ENCODE measurements around the gene CASZ1.
A peak's percentile ranks its signal among the peaks of the same experiment; 100 is the strongest.

CASZ1 gene

GRCh38 chr1:10739589-10739988, 56.9 kb downstream of the CASZ1 start:
- no peak overlapping the region for H3K9ac ChIP-seq (ENCODE audit: low read length in 5 of 5)
- H3K4me3 ChIP-seq (ENCODE audit: low read depth in 1 of 5, low read length in 5 of 5) = no peak overlapping the region
- H3K9me3 ChIP-seq (ENCODE audit: control insufficient read depth in 5 of 5, low read length in 5 of 5) = no peaks in the 10 kb centered on the region
- H3K36me3 ChIP-seq (ENCODE audit: control insufficient read depth in 5 of 5, insufficient read depth in 5 of 5, low read length in 5 of 5) = no peaks in the 10 kb centered on the region
- H3K4me1 ChIP-seq (ENCODE audit: control insufficient read depth in 5 of 5, insufficient read depth in 5 of 5, low read length in 5 of 5) = peaks cover 0 to 25% (median 5%) of the 10 kb centered on the region in 5 donors
- peaks cover 11 to 36% (median 24%) of the 10 kb centered on the region in 5 donors for H3K27me3 ChIP-seq (ENCODE audit: control insufficient read depth in 5 of 5, insufficient read depth in 4 of 5, low read length in 5 of 5)
- no peak overlapping the region for H3K27ac ChIP-seq (ENCODE audit: low read depth, low read length)

GRCh38 chr1:10738061-10739058, 58.1 kb downstream of the CASZ1 start:
- no peak overlapping the region for H3K27ac ChIP-seq (ENCODE audit: low read depth, low read length)
- no peaks in the 10 kb centered on the region for H3K36me3 ChIP-seq (ENCODE audit: control insufficient read depth in 5 of 5, insufficient read depth in 5 of 5, low read length in 5 of 5)
- no peak overlapping the region for H3K4me3 ChIP-seq (ENCODE audit: low read depth in 1 of 5, low read length in 5 of 5)
- H3K27me3 ChIP-seq (ENCODE audit: control insufficient read depth in 5 of 5, insufficient read depth in 4 of 5, low read length in 5 of 5) = peaks cover 11 to 45% (median 30%) of the 10 kb centered on the region in 5 donors
- H3K4me1 ChIP-seq (ENCODE audit: control insufficient read depth in 5 of 5, insufficient read depth in 5 of 5, low read length in 5 of 5) = peaks cover 0 to 25% (median 5%) of the 10 kb centered on the region in 5 donors
- no peak overlapping the region for H3K9ac ChIP-seq (ENCODE audit: low read length in 5 of 5)
- no peaks in the 10 kb centered on the region for H3K9me3 ChIP-seq (ENCODE audit: control insufficient read depth in 5 of 5, low read length in 5 of 5)

GRCh38 chr1:10737651-10738050, 58.8 kb downstream of the CASZ1 start:
- Histone ChIP-seq H3K9ac (ENCODE audit: low read length in 5 of 5) (no peak overlapping the region), H3K4me1 (ENCODE audit: control insufficient read depth in 5 of 5, insufficient read depth in 5 of 5, low read length in 5 of 5) (peaks cover 0 to 20% (median 5%) of the 10 kb centered on the region in 5 donors), H3K4me3 (ENCODE audit: low read depth in 1 of 5, low read length in 5 of 5) (no peak overlapping the region), H3K27ac (ENCODE audit: low read depth, low read length) (no peak overlapping the region), H3K9me3 (ENCODE audit: control insufficient read depth in 5 of 5, low read length in 5 of 5) (no peaks in the 10 kb centered on the region), H3K27me3 (ENCODE audit: control insufficient read depth in 5 of 5, insufficient read depth in 4 of 5, low read length in 5 of 5) (peaks cover 13 to 44% (median 34%) of the 10 kb centered on the region in 5 donors), H3K36me3 (ENCODE audit: control insufficient read depth in 5 of 5, insufficient read depth in 5 of 5, low read length in 5 of 5) (no peaks in the 10 kb centered on the region)

- H3K9me3 ChIP-seq (ENCODE audit: control insufficient read depth in 5 of 5, low read length in 5 of 5) = no peaks in the 10 kb centered on the region
- peaks cover 0 to 20% (median 5%) of the 10 kb centered on the region in 5 donors for H3K4me1 ChIP-seq (ENCODE audit: control insufficient read depth in 5 of 5, insufficient read depth in 5 of 5, low read length in 5 of 5)
- no peak overlapping the region for H3K9ac ChIP-seq (ENCODE audit: low read length in 5 of 5)
- H3K4me3 ChIP-seq (ENCODE audit: low read depth in 1 of 5, low read length in 5 of 5) = peak overlapping the region in 1 of 5 donors; percentile 26
- H3K27ac ChIP-seq (ENCODE audit: low read depth, low read length) = no peak overlapping the region
- H3K36me3 ChIP-seq (ENCODE audit: control insufficient read depth in 5 of 5, insufficient read depth in 5 of 5, low read length in 5 of 5) = no peaks in the 10 kb centered on the region
- peaks cover 14 to 44% (median 34%) of the 10 kb centered on the region in 5 donors for H3K27me3 ChIP-seq (ENCODE audit: control insufficient read depth in 5 of 5, insufficient read depth in 4 of 5, low read length in 5 of 5)
These were observed 59.5 kb downstream of the CASZ1 start for GRCh38 chr1:10736634-10737586.

GRCh38 chr1:10735563-10736305, 60.7 kb downstream of the CASZ1 start:
- Histone ChIP-seq H3K27ac (ENCODE audit: low read depth, low read length) (no peak overlapping the region), H3K9me3 (ENCODE audit: control insufficient read depth in 5 of 5, low read length in 5 of 5) (no peaks in the 10 kb centered on the region), H3K27me3 (ENCODE audit: control insufficient read depth in 5 of 5, insufficient read depth in 4 of 5, low read length in 5 of 5) (peaks cover 14 to 41% (median 34%) of the 10 kb centered on the region in 5 donors), H3K4me1 (ENCODE audit: control insufficient read depth in 5 of 5, insufficient read depth in 5 of 5, low read length in 5 of 5) (peaks cover 0 to 20% (median 5%) of the 10 kb centered on the region in 5 donors), H3K4me3 (ENCODE audit: low read depth in 1 of 5, low read length in 5 of 5) (no peak overlapping the region), H3K36me3 (ENCODE audit: control insufficient read depth in 5 of 5, insufficient read depth in 5 of 5, low read length in 5 of 5) (no peaks in the 10 kb centered on the region), H3K9ac (ENCODE audit: low read length in 5 of 5) (no peak overlapping the region)

GRCh38 chr1:10734962-10735544, 61.4 kb downstream of the CASZ1 start:
- Histone ChIP-seq H3K9ac (ENCODE audit: low read length in 5 of 5) (no peak overlapping the region), H3K36me3 (ENCODE audit: control insufficient read depth in 5 of 5, insufficient read depth in 5 of 5, low read length in 5 of 5) (no peaks in the 10 kb centered on the region), H3K27me3 (ENCODE audit: control insufficient read depth in 5 of 5, insufficient read depth in 4 of 5, low read length in 5 of 5) (peaks cover 14 to 41% (median 34%) of the 10 kb centered on the region in 5 donors), H3K4me1 (ENCODE audit: control insufficient read depth in 5 of 5, insufficient read depth in 5 of 5, low read length in 5 of 5) (peaks cover 0 to 20% (median 5%) of the 10 kb centered on the region in 5 donors), H3K4me3 (ENCODE audit: low read depth in 1 of 5, low read length in 5 of 5) (no peak overlapping the region), H3K27ac (ENCODE audit: low read depth, low read length) (no peak overlapping the region), H3K9me3 (ENCODE audit: control insufficient read depth in 5 of 5, low read length in 5 of 5) (no peaks in the 10 kb centered on the region)

GRCh38 chr1:10734375-10734774, 62.1 kb downstream of the CASZ1 start:
- H3K4me1 ChIP-seq (ENCODE audit: control insufficient read depth in 5 of 5, insufficient read depth in 5 of 5, low read length in 5 of 5) = peaks cover 0 to 20% (median 5%) of the 10 kb centered on the region in 5 donors
- H3K27me3 ChIP-seq (ENCODE audit: control insufficient read depth in 5 of 5, insufficient read depth in 4 of 5, low read length in 5 of 5) = peaks cover 14 to 41% (median 34%) of the 10 kb centered on the region in 5 donors
- no peak overlapping the region for H3K9ac ChIP-seq (ENCODE audit: low read length in 5 of 5)
- H3K9me3 ChIP-seq (ENCODE audit: control insufficient read depth in 5 of 5, low read length in 5 of 5) = no peaks in the 10 kb centered on the region
- H3K27ac ChIP-seq (ENCODE audit: low read depth, low read length) = no peak overlapping the region
- H3K36me3 ChIP-seq (ENCODE audit: control insufficient read depth in 5 of 5, insufficient read depth in 5 of 5, low read length in 5 of 5) = no peaks in the 10 kb centered on the region
- H3K4me3 ChIP-seq (ENCODE audit: low read depth in 1 of 5, low read length in 5 of 5) = no peak overlapping the region

GRCh38 chr1:10733474-10734366, 62.7 kb downstream of the CASZ1 start:
- Histone ChIP-seq H3K9me3 (ENCODE audit: control insufficient read depth in 5 of 5, low read length in 5 of 5) (no peaks in the 10 kb centered on the region), H3K27me3 (ENCODE audit: control insufficient read depth in 5 of 5, insufficient read depth in 4 of 5, low read length in 5 of 5) (peaks cover 14 to 41% (median 34%) of the 10 kb centered on the region in 5 donors), H3K9ac (ENCODE audit: low read length in 5 of 5) (no peak overlapping the region), H3K4me3 (ENCODE audit: low read depth in 1 of 5, low read length in 5 of 5) (no peak overlapping the region), H3K4me1 (ENCODE audit: control insufficient read depth in 5 of 5, insufficient read depth in 5 of 5, low read length in 5 of 5) (peaks cover 0 to 20% (median 5%) of the 10 kb centered on the region in 5 donors), H3K27ac (ENCODE audit: low read depth, low read length) (no peak overlapping the region), H3K36me3 (ENCODE audit: control insufficient read depth in 5 of 5, insufficient read depth in 5 of 5, low read length in 5 of 5) (no peaks in the 10 kb centered on the region)
